Stimulated activated CD4-positive, alpha-beta T cell treated with anti-CD3 and anti-CD28 coated beads, Interleukin-12 subunit alpha, Interleukin-12 subunit beta, amount 100 ng/mL, for 24 hours (primary cell): ENCODE results near the gene ADAM33.

Source experiments
- DNase-seq, 2 experiments: peaks; one replicate each; pipeline ENCODE4 v3.0.0-alpha.2; 2020; ENCODE audit warnings: low read depth in 2 of 2

Gene ADAM33

GRCh38 chr20:3710011-3710466, 28.2 kb upstream of the ADAM33 start:
- no peak for DNase-seq

- DNase-seq, result no peak
Measured at GRCh38 chr20:3707508-3707899, 25.7 kb upstream of the ADAM33 start.

- DNase-seq, result no peak
Measured at GRCh38 chr20:3706774-3707507, 25.1 kb upstream of the ADAM33 start.

GRCh38 chr20:3705970-3706739, 24.3 kb upstream of the ADAM33 start:
- no peak for DNase-seq

GRCh38 chr20:3705491-3705969, 23.7 kb upstream of the ADAM33 start:
- DNase-seq, result no peak

GRCh38 chr20:3704087-3704486, 22.3 kb upstream of the ADAM33 start:
- DNase-seq, result no peak

GRCh38 chr20:3702611-3703391, 21.0 kb upstream of the ADAM33 start:
- DNase-seq, result no peak

- DNase-seq, result no peak
Measured at GRCh38 chr20:3701061-3701998, 19.5 kb upstream of the ADAM33 start.

GRCh38 chr20:3699037-3699436, 17.2 kb upstream of the ADAM33 start:
- no peak for DNase-seq

- no peak for DNase-seq
Measured at GRCh38 chr20:3698591-3699001, 16.8 kb upstream of the ADAM33 start.

GRCh38 chr20:3697588-3698305, 15.9 kb upstream of the ADAM33 start:
- DNase-seq, result no peak

- DNase-seq, result no peak
Measured at GRCh38 chr20:3696745-3697587, 15.2 kb upstream of the ADAM33 start.

GRCh38 chr20:3696200-3696599, 14.4 kb upstream of the ADAM33 start:
- DNase-seq, result no peak

GRCh38 chr20:3694864-3695263, 13.1 kb upstream of the ADAM33 start:
- DNase-seq, result no peak

GRCh38 chr20:3693376-3693775, 11.6 kb upstream of the ADAM33 start:
- no peak for DNase-seq

GRCh38 chr20:3692706-3693294, 11.0 kb upstream of the ADAM33 start:
- no peak for DNase-seq

GRCh38 chr20:3691897-3692296, 10.1 kb upstream of the ADAM33 start:
- DNase-seq, result no peak

GRCh38 chr20:3691306-3691705, 9.5 kb upstream of the ADAM33 start:
- no peak for DNase-seq

- DNase-seq, result no peak
Measured at GRCh38 chr20:3690413-3690812, 8.6 kb upstream of the ADAM33 start.
